Glomerular visceral epithelial cell (primary cell): ENCODE data around the gene PDCD10.

Experiments
- DNase-seq: peaks from one replicate; pipeline ENCODE4 v3.0.0-alpha.2; 2016; ENCODE audit errors: extremely low spot score

The PDCD10 gene

GRCh38 chr3:167734498-167735232, at the start of gene PDCD10:
Gene PDCD10, minus strand, starts transcription at chr3:167734892. Its CDS starts 14,735 bp downstream, at chr3:167720157.
- peak; percentile 98 for DNase-seq

GRCh38 chr3:167783781-167784180, 49.1 kb upstream of the PDCD10 start:
- no peak for DNase-seq

GRCh38 chr3:167780214-167780883, 45.7 kb upstream of the PDCD10 start:
- no peak for DNase-seq

GRCh38 chr3:167777356-167777755, 42.7 kb upstream of the PDCD10 start:
- no peak for DNase-seq

- no peak for DNase-seq
Measured at GRCh38 chr3:167776066-167776685, 41.5 kb upstream of the PDCD10 start.

GRCh38 chr3:167773584-167773983, 38.9 kb upstream of the PDCD10 start:
- DNase-seq: no peak

GRCh38 chr3:167772992-167773391, 38.3 kb upstream of the PDCD10 start:
- no peak for DNase-seq

- DNase-seq: no peak
Measured at GRCh38 chr3:167762296-167762695, 27.6 kb upstream of the PDCD10 start.

GRCh38 chr3:167761302-167761701, 26.6 kb upstream of the PDCD10 start:
- DNase-seq: no peak

GRCh38 chr3:167754049-167754448, 19.4 kb upstream of the PDCD10 start:
- DNase-seq: no peak

GRCh38 chr3:167750272-167750971, 15.7 kb upstream of the PDCD10 start:
- no peak for DNase-seq

- no peak for DNase-seq
Measured at GRCh38 chr3:167749728-167750127, 15.0 kb upstream of the PDCD10 start.

GRCh38 chr3:167749209-167749608, 14.5 kb upstream of the PDCD10 start:
- no peak for DNase-seq

GRCh38 chr3:167743799-167744198, 9.1 kb upstream of the PDCD10 start:
- no peak for DNase-seq

GRCh38 chr3:167742338-167742737, 7.6 kb upstream of the PDCD10 start:
- no peak for DNase-seq

- peak; percentile 32 for DNase-seq
Measured at GRCh38 chr3:167740961-167741587, 6.4 kb upstream of the PDCD10 start.

GRCh38 chr3:167739190-167739810, 4.6 kb upstream of the PDCD10 start:
- DNase-seq: no peak

- no peak for DNase-seq
Measured at GRCh38 chr3:167738037-167738436, 3.3 kb upstream of the PDCD10 start.

GRCh38 chr3:167736997-167737396, 2.3 kb upstream of the PDCD10 start:
- DNase-seq: no peak

- no peak for DNase-seq
Measured at GRCh38 chr3:167736264-167736787, 1.6 kb upstream of the PDCD10 start.
